Neural cell (in vitro differentiated cells): ENCODE measurements around the gene EXOC3L2.

Source experiments
- CTCF ChIP-seq: fragments of 450-650 bp; IDR thresholded peaks from 2 replicates; pipeline ENCODE4 v1.5.1; 2014; ENCODE audit warnings: antibody characterized with exemption, mild to moderate bottlenecking, moderate library complexity; ENCODE audit not compliant: poor library complexity, severe bottlenecking
- EZH2 ChIP-seq: fragments of 200-600, 300-800 bp; shearing (Covaris generic), sonication (generic); IDR thresholded peaks from 2 replicates; pipeline ENCODE4 v1.6.1; 2014; ENCODE audit warnings: antibody characterized with exemption, low read length, borderline replicate concordance, mild to moderate bottlenecking; ENCODE audit not compliant: insufficient read depth, poor library complexity, severe bottlenecking
- MXI1 ChIP-seq: fragments of 450-650 bp; conservative IDR thresholded peaks from 2 replicates; pipeline ENCODE4 v1.6.1; 2014; ENCODE audit warnings: antibody characterized with exemption, mild to moderate bottlenecking; ENCODE audit not compliant: poor library complexity, severe bottlenecking
- POLR2AphosphoS5 ChIP-seq: IDR thresholded peaks from 2 replicates; pipeline ENCODE4 v1.6.1; 2012
- TF ChIP-seq, protein P1 (sequence below): IDR thresholded peaks from 2 replicates; pipeline ENCODE4 v1.6.1; 2012; ENCODE audit warnings: borderline replicate concordance

DNA sequence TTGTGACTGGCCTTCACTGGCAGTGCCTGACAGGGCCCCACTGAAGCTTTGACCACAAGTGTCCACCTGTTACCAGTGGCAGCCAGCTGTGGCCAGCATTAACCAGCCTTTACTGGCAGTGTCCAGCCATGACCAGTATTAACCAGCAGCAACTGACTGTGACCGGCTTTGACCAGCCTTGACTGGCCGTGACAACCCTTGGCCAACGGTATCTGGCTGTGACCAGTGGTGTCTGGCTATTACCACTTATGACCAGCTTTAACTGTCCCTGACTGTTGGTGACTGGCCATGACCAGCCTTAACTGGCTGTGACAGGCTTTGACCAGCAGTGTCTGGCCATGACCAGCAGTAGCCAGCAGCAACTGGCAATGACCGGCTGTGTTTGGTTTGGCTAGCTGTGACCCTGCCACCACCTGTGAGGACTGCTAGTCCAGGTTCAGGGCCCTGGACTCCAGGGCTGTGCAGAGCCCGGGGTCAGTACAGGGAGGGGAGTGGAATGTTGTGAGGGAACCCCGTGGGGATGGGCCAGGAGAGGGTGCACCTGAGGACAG, 45.2 kb upstream of the EXOC3L2 start:
- TF ChIP-seq CTCF (no peak), POLR2AphosphoS5 (no peak), MXI1 (no peak), EZH2 (no peak)
- TF ChIP-seq, protein P1, sequence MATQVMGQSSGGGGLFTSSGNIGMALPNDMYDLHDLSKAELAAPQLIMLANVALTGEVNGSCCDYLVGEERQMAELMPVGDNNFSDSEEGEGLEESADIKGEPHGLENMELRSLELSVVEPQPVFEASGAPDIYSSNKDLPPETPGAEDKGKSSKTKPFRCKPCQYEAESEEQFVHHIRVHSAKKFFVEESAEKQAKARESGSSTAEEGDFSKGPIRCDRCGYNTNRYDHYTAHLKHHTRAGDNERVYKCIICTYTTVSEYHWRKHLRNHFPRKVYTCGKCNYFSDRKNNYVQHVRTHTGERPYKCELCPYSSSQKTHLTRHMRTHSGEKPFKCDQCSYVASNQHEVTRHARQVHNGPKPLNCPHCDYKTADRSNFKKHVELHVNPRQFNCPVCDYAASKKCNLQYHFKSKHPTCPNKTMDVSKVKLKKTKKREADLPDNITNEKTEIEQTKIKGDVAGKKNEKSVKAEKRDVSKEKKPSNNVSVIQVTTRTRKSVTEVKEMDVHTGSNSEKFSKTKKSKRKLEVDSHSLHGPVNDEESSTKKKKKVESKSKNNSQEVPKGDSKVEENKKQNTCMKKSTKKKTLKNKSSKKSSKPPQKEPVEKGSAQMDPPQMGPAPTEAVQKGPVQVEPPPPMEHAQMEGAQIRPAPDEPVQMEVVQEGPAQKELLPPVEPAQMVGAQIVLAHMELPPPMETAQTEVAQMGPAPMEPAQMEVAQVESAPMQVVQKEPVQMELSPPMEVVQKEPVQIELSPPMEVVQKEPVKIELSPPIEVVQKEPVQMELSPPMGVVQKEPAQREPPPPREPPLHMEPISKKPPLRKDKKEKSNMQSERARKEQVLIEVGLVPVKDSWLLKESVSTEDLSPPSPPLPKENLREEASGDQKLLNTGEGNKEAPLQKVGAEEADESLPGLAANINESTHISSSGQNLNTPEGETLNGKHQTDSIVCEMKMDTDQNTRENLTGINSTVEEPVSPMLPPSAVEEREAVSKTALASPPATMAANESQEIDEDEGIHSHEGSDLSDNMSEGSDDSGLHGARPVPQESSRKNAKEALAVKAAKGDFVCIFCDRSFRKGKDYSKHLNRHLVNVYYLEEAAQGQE, result no peak
